Measurements from ENCODE around the gene PDE7B.
"Not testable (repeated sequence)": the region's sequence is repeated elsewhere in the genome, so short reads cannot be mapped to it uniquely, and the experiment has no call there.

The PDE7B gene

GRCh38 chr6:136208783-136209182 lies 357.3 kb downstream of the PDE7B start:
- no peak overlapping the region for H3K4me3 ChIP-seq (ENCODE audit: extremely low read depth, insufficient read depth, low read length, poor library complexity, severe bottlenecking)
- no peaks in the 10 kb centered on the region for H3K36me3 ChIP-seq (ENCODE audit: control insufficient read depth, insufficient read depth, low read length)
- no peaks in the 10 kb centered on the region for H3K4me1 ChIP-seq (ENCODE audit: control insufficient read depth, insufficient read depth, low read length, poor library complexity, severe bottlenecking)
- 73 to 81% methylated on average over 2 of the region's 4 CpGs for WGBS, 2 experiments (ENCODE audit: insufficient coverage in 2 of 2)
- no peak overlapping the region for H3K27ac ChIP-seq (ENCODE audit: low read depth, low read length, severe bottlenecking)
- no peaks in the 10 kb centered on the region for H3K9me3 ChIP-seq (ENCODE audit: control insufficient read depth, low read length)

- Histone ChIP-seq H3K27ac (ENCODE audit: low read depth, low read length, severe bottlenecking) (no peak overlapping the region), H3K36me3 (ENCODE audit: control insufficient read depth, insufficient read depth, low read length) (no peaks in the 10 kb centered on the region), H3K4me1 (ENCODE audit: control insufficient read depth, insufficient read depth, low read length, poor library complexity, severe bottlenecking) (no peaks in the 10 kb centered on the region), H3K4me3 (ENCODE audit: extremely low read depth, insufficient read depth, low read length, poor library complexity, severe bottlenecking) (no peak overlapping the region), H3K9me3 (ENCODE audit: control insufficient read depth, low read length) (no peaks in the 10 kb centered on the region)
- WGBS, 2 experiments (ENCODE audit: insufficient coverage in 2 of 2), result 40% methylated on average over 1 of the region's 2 CpGs; no CpG with 5 or more reads in 1 of the 2 experiments
Observed at GRCh38 chr6:136209496-136209895, 358.0 kb downstream of the PDE7B start.

GRCh38 chr6:136210398-136211165 lies 359.1 kb downstream of the PDE7B start:
- Histone ChIP-seq H3K36me3 (ENCODE audit: control insufficient read depth, insufficient read depth, low read length) (no peaks in the 10 kb centered on the region), H3K4me1 (ENCODE audit: control insufficient read depth, insufficient read depth, low read length, poor library complexity, severe bottlenecking) (no peaks in the 10 kb centered on the region), H3K4me3 (ENCODE audit: extremely low read depth, insufficient read depth, low read length, poor library complexity, severe bottlenecking) (no peak overlapping the region), H3K27ac (ENCODE audit: low read depth, low read length, severe bottlenecking) (no peak overlapping the region), H3K9me3 (ENCODE audit: control insufficient read depth, low read length) (no peaks in the 10 kb centered on the region)
- 93 to 100% methylated on average over 9 to 10 of the region's 13 CpGs for WGBS, 2 experiments (ENCODE audit: insufficient coverage in 2 of 2)

DNA sequence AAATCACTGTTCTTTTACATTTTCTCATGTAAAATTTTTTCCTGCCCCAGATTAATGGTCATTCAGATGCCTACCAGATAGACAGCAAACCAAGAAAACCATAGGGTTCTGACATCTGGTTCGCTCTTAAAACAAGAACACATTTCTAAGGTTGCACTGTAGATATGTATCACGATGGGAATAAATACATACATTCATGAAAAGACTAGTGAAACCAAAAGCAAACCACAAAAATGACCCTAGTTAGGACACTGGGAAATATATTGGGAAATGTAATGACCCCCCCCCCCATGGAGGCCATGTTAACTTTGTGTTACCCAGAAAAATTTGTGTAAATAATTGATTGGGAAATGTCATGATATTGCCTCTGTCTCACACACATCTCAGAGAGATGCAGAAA lies 361.1 kb downstream of the PDE7B start:
- WGBS, 2 experiments (ENCODE audit: insufficient coverage in 2 of 2), result no CpG with 5 or more reads among the region's 2 CpGs
- Histone ChIP-seq H3K4me3 (ENCODE audit: extremely low read depth, insufficient read depth, low read length, poor library complexity, severe bottlenecking) (no peak overlapping the region), H3K27ac (ENCODE audit: low read depth, low read length, severe bottlenecking) (no peak overlapping the region), H3K9me3 (ENCODE audit: control insufficient read depth, low read length) (no peaks in the 10 kb centered on the region), H3K36me3 (ENCODE audit: control insufficient read depth, insufficient read depth, low read length) (no peaks in the 10 kb centered on the region), H3K4me1 (ENCODE audit: control insufficient read depth, insufficient read depth, low read length, poor library complexity, severe bottlenecking) (no peaks in the 10 kb centered on the region)

- WGBS, 2 experiments (ENCODE audit: insufficient coverage in 2 of 2), result 95 to 100% methylated on average over 2 to 4 of the region's 5 CpGs
- no peaks in the 10 kb centered on the region for H3K9me3 ChIP-seq (ENCODE audit: control insufficient read depth, low read length)
- H3K27ac ChIP-seq (ENCODE audit: low read depth, low read length, severe bottlenecking), result no peak overlapping the region
- H3K4me3 ChIP-seq (ENCODE audit: extremely low read depth, insufficient read depth, low read length, poor library complexity, severe bottlenecking), result no peak overlapping the region
- no peaks in the 10 kb centered on the region for H3K36me3 ChIP-seq (ENCODE audit: control insufficient read depth, insufficient read depth, low read length)
- H3K4me1 ChIP-seq (ENCODE audit: control insufficient read depth, insufficient read depth, low read length, poor library complexity, severe bottlenecking), result no peaks in the 10 kb centered on the region
Observed at GRCh38 chr6:136213012-136213539, 361.6 kb downstream of the PDE7B start.

GRCh38 chr6:136213853-136214252 lies 362.4 kb downstream of the PDE7B start:
- Histone ChIP-seq H3K9me3 (ENCODE audit: control insufficient read depth, low read length) (no peaks in the 10 kb centered on the region), H3K27ac (ENCODE audit: low read depth, low read length, severe bottlenecking) (no peak overlapping the region)

GRCh38 chr6:136216503-136217401 lies 365.3 kb downstream of the PDE7B start:
- 92 to 100% methylated on average over 1 to 2 of the region's 10 CpGs for WGBS, 2 experiments (ENCODE audit: insufficient coverage in 2 of 2)

More at GRCh38 chr6:136213853-136214252, 362.4 kb downstream of the PDE7B start:
- Histone ChIP-seq H3K4me1 (ENCODE audit: control insufficient read depth, insufficient read depth, low read length, poor library complexity, severe bottlenecking) (no peaks in the 10 kb centered on the region), H3K36me3 (ENCODE audit: control insufficient read depth, insufficient read depth, low read length) (no peaks in the 10 kb centered on the region), H3K4me3 (ENCODE audit: extremely low read depth, insufficient read depth, low read length, poor library complexity, severe bottlenecking) (no peak overlapping the region)

DNA sequence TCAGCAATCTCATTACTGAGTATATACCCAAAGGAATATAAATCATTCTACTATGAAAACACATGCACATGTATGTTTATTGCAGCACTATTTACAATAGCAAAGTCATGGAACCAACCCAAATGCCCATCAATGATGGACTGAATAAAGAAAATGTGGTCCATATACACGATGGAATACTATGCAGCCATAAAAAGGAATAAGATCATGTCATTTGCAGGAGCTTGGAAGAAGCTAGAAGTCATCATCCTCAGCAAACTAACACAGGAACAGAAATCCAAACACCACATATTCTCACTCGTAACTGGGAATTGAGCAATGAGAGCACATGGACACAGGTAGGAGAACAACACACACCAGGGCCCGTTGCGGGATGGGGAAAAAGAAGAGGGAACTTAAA lies 373.5 kb downstream of the PDE7B start:
- H3K4me3 ChIP-seq (ENCODE audit: extremely low read depth, insufficient read depth, low read length, poor library complexity, severe bottlenecking); H3K27ac ChIP-seq (ENCODE audit: low read depth, low read length, severe bottlenecking); H3K9me3 ChIP-seq (ENCODE audit: control insufficient read depth, low read length); H3K36me3 ChIP-seq (ENCODE audit: control insufficient read depth, insufficient read depth, low read length); H3K4me1 ChIP-seq (ENCODE audit: control insufficient read depth, insufficient read depth, low read length, poor library complexity, severe bottlenecking): not testable (repeated sequence)
- WGBS, 2 experiments (ENCODE audit: insufficient coverage in 2 of 2), result 79% methylated on average over 2 of the region's 4 CpGs; no CpG with 5 or more reads in 1 of the 2 experiments

More at GRCh38 chr6:136216503-136217401, 365.3 kb downstream of the PDE7B start:
- no peak overlapping the region for H3K4me3 ChIP-seq (ENCODE audit: extremely low read depth, insufficient read depth, low read length, poor library complexity, severe bottlenecking)
- H3K36me3 ChIP-seq (ENCODE audit: control insufficient read depth, insufficient read depth, low read length), result no peaks in the 10 kb centered on the region
- H3K9me3 ChIP-seq (ENCODE audit: control insufficient read depth, low read length), result no peaks in the 10 kb centered on the region
- H3K4me1 ChIP-seq (ENCODE audit: control insufficient read depth, insufficient read depth, low read length, poor library complexity, severe bottlenecking), result no peaks in the 10 kb centered on the region
- no peak overlapping the region for H3K27ac ChIP-seq (ENCODE audit: low read depth, low read length, severe bottlenecking)

DNA sequence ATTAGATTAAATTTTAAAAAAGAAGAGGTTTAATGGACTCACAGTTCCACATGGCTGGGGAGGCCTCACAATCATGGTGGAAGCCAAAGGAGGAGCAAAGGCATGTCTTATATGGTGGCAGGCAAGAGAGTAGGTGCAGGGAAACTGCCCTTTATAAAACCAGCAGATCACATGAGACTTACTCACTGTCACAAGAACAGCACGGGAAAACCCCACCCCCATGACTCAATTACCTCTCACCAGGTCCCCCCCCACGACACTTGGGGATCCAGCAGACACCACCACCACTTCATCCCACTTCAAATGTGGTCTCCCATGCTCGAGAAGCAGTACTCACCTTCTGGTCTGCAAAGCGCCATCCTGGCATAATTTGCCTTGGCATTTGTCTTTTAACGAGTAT lies 374.0 kb downstream of the PDE7B start:
- WGBS, 2 experiments (ENCODE audit: insufficient coverage in 2 of 2), result 63 to 77% methylated on average over 3 of the region's 5 CpGs
- no peaks in the 10 kb centered on the region for H3K4me1 ChIP-seq (ENCODE audit: control insufficient read depth, insufficient read depth, low read length, poor library complexity, severe bottlenecking)
- no peak overlapping the region for H3K4me3 ChIP-seq (ENCODE audit: extremely low read depth, insufficient read depth, low read length, poor library complexity, severe bottlenecking)
- peaks cover under 1% of the 10 kb centered on the region for H3K36me3 ChIP-seq (ENCODE audit: control insufficient read depth, insufficient read depth, low read length)
- no peak overlapping the region for H3K27ac ChIP-seq (ENCODE audit: low read depth, low read length, severe bottlenecking)
- H3K9me3 ChIP-seq (ENCODE audit: control insufficient read depth, low read length), result no peaks in the 10 kb centered on the region

- H3K27ac ChIP-seq (ENCODE audit: low read depth, low read length, severe bottlenecking), result no peak overlapping the region
- 83 to 100% methylated on average over 1 of the region's 12 CpGs for WGBS, 2 experiments (ENCODE audit: insufficient coverage in 2 of 2)
Observed at GRCh38 chr6:136226027-136226673, 374.6 kb downstream of the PDE7B start.

More at GRCh38 chr6:136226027-136226673, 374.6 kb downstream of the PDE7B start:
- no peaks in the 10 kb centered on the region for H3K9me3 ChIP-seq (ENCODE audit: control insufficient read depth, low read length)
- H3K36me3 ChIP-seq (ENCODE audit: control insufficient read depth, insufficient read depth, low read length), result peaks cover 3% of the 10 kb centered on the region
- H3K4me3 ChIP-seq (ENCODE audit: extremely low read depth, insufficient read depth, low read length, poor library complexity, severe bottlenecking), result no peak overlapping the region
- no peaks in the 10 kb centered on the region for H3K4me1 ChIP-seq (ENCODE audit: control insufficient read depth, insufficient read depth, low read length, poor library complexity, severe bottlenecking)

Data from mesodermal cell (in vitro differentiated cells).